Neuronal stem cell (in vitro differentiated cells): Measurements from ENCODE around the gene GNPAT.

Source experiments
- DNase-seq: peaks from one replicate; pipeline ENCODE4 v3.0.0-alpha.2; 2013; ENCODE audit warnings: low spot score
- H2AFZ ChIP-seq: one replicate; pipeline ENCODE4 v1.6.1; 2013; ENCODE audit warnings: mild to moderate bottlenecking, low read length, inconsistent platforms
- H2AK5ac ChIP-seq: 2 replicates; pipeline ENCODE4 v1.6.1; 2013; ENCODE audit warnings: low read depth, mild to moderate bottlenecking, inconsistent platforms, low read length, moderate library complexity, mixed read lengths
- H2BK120ac ChIP-seq: 2 replicates; pipeline ENCODE4 v1.6.1; 2013; ENCODE audit warnings: low read depth, mild to moderate bottlenecking, inconsistent platforms, low read length, moderate library complexity, mixed read lengths
- H2BK12ac ChIP-seq: one replicate; pipeline ENCODE4 v1.6.1; 2013; ENCODE audit warnings: low read length, inconsistent platforms
- H2BK15ac ChIP-seq: 2 replicates; pipeline ENCODE4 v1.6.1; 2013; ENCODE audit warnings: mild to moderate bottlenecking, low read length, inconsistent platforms, mixed read lengths
- H2BK5ac ChIP-seq: one replicate; pipeline ENCODE4 v1.6.1; 2013; ENCODE audit warnings: inconsistent platforms, mild to moderate bottlenecking, low read length, moderate library complexity
- H3K14ac ChIP-seq: one replicate; pipeline ENCODE4 v1.6.1; 2013; ENCODE audit warnings: low read length, inconsistent platforms
- H3K18ac ChIP-seq: 2 replicates; pipeline ENCODE4 v1.6.1; 2013; ENCODE audit warnings: low read length, inconsistent platforms
- H3K23ac ChIP-seq: 2 replicates; pipeline ENCODE4 v1.6.1; 2013; ENCODE audit warnings: low read depth, mild to moderate bottlenecking, mixed read lengths, low read length, inconsistent platforms; ENCODE audit not compliant: poor library complexity
- H3K27ac ChIP-seq: replicated peaks from 3 replicates; pipeline ENCODE4 v1.5.1; 2013; ENCODE audit warnings: low read length, inconsistent platforms
- H3K27me3 ChIP-seq, 3 experiments: 2 replicates each; pipeline ENCODE4 v1.6.1; 2013; ENCODE audit warnings: low read length in 3 of 3, mild to moderate bottlenecking in 2 of 3, inconsistent platforms in 1 of 3, low read depth in 1 of 3, mixed read lengths in 1 of 3, moderate library complexity in 1 of 3; ENCODE audit not compliant: control insufficient read depth in 3 of 3, insufficient read depth in 3 of 3
- H3K36me3 ChIP-seq, 2 donors: replicated peaks in 1 of 2; 2 replicates each; pipeline ENCODE4 v1.6.1; 2013; ENCODE audit warnings: low read length in 2 of 2; ENCODE audit not compliant: control insufficient read depth in 2 of 2, insufficient read depth in 2 of 2
- H3K4ac ChIP-seq: 2 replicates; pipeline ENCODE4 v1.6.1; 2013; ENCODE audit warnings: inconsistent platforms, mild to moderate bottlenecking, low read length, moderate library complexity
- H3K4me1 ChIP-seq, 2 donors: 1 replicate in 1 of 2; 2 replicates in 1 of 2; pipeline ENCODE4 v1.6.1; 2013; ENCODE audit warnings: low read length in 2 of 2, low read depth in 1 of 2; ENCODE audit not compliant: control insufficient read depth in 2 of 2, insufficient read depth in 1 of 2
- H3K4me2 ChIP-seq: one replicate; pipeline ENCODE4 v1.6.1; 2013; ENCODE audit warnings: mild to moderate bottlenecking, low read length, inconsistent platforms; ENCODE audit not compliant: insufficient read depth, poor library complexity, severe bottlenecking
- H3K4me3 ChIP-seq, 2 donors: 2 replicates each; pipeline ENCODE4 v1.5.1; 2013; ENCODE audit warnings: low read length in 2 of 2, mild to moderate bottlenecking in 2 of 2, inconsistent platforms in 1 of 2, moderate library complexity in 1 of 2
- H3K79me1 ChIP-seq: one replicate; pipeline ENCODE4 v1.6.1; 2013; ENCODE audit warnings: low read depth, mild to moderate bottlenecking, inconsistent platforms, low read length, moderate library complexity
- H3K9ac ChIP-seq: one replicate; pipeline ENCODE4 v1.6.1; 2013; ENCODE audit warnings: mild to moderate bottlenecking, low read depth, low read length, inconsistent platforms; ENCODE audit not compliant: poor library complexity
- H3K9me3 ChIP-seq, 2 donors: replicated peaks in 1 of 2; 2 replicates each; pipeline versions ENCODE3 to v1.6.1; 2013; ENCODE audit warnings: low read length in 2 of 2, mild to moderate bottlenecking in 2 of 2, inconsistent platforms in 1 of 2, low read depth in 1 of 2, mixed read lengths in 1 of 2, moderate library complexity in 1 of 2; ENCODE audit not compliant: control insufficient read depth in 2 of 2, insufficient read depth in 1 of 2
- H4K8ac ChIP-seq: one replicate; pipeline ENCODE4 v1.6.1; 2013; ENCODE audit warnings: low read depth, mild to moderate bottlenecking, inconsistent platforms, low read length, moderate library complexity
- H4K91ac ChIP-seq: one replicate; pipeline ENCODE4 v1.6.1; 2013; ENCODE audit warnings: low read length, low read depth, mild to moderate bottlenecking, inconsistent platforms; ENCODE audit not compliant: poor library complexity
- WGBS, 2 donors: extraction: QIAGEN DNeasy Blood & Tissue Kit; methylation state at CpG; one replicate each; pipeline ENCODE4 v1.1.7; 2013; ENCODE audit warnings: missing lambda C conversion rate in 2 of 2, mixed read lengths in 1 of 2; ENCODE audit not compliant: insufficient read length in 2 of 2, insufficient replicate concordance in 1 of 2; ENCODE audit errors: extremely low coverage in 2 of 2; 5-methylcytosine and 5-hydroxymethylcytosine counted together

Gene GNPAT

GRCh38 chr1:231274119-231274825, 33.3 kb downstream of the GNPAT start:
- WGBS, 2 donors, result no CpG with 5 or more reads among the region's 8 CpGs
- Histone ChIP-seq H2BK5ac (no peak overlapping the region), H4K8ac (no peak overlapping the region), H2AK5ac (no peak overlapping the region), H3K27me3 (no peaks in the 10 kb centered on the region), H3K23ac (no peak overlapping the region), H3K9ac (no peak overlapping the region), H3K27ac (no peak overlapping the region), H3K14ac (no peak overlapping the region), H3K36me3 (peaks cover 24 to 91% of the 10 kb centered on the region in 2 donors), H3K4me2 (no peak overlapping the region), H2BK12ac (no peak overlapping the region), H3K4me3 (no peak overlapping the region), H3K4ac (no peak overlapping the region), H2BK15ac (no peak overlapping the region), H3K79me1 (no peaks in the 10 kb centered on the region), H3K9me3 (no peaks in the 10 kb centered on the region), H2BK120ac (no peak overlapping the region), H3K4me1 (peaks cover 0 to 2% of the 10 kb centered on the region in 2 donors), H3K18ac (no peak overlapping the region), H2AFZ (no peak overlapping the region), H4K91ac (no peak overlapping the region)
- no peak for DNase-seq

- Histone ChIP-seq H2BK15ac (no peak overlapping the region), H3K36me3 (peaks cover 15 to 56% of the 10 kb centered on the region in 2 donors), H2BK5ac (no peak overlapping the region), H3K27me3 (no peaks in the 10 kb centered on the region), H2BK120ac (no peak overlapping the region), H3K18ac (no peak overlapping the region), H4K8ac (no peak overlapping the region), H2AFZ (no peak overlapping the region), H3K14ac (no peak overlapping the region), H3K4ac (no peak overlapping the region), H3K4me2 (no peak overlapping the region), H3K4me3 (no peak overlapping the region), H3K27ac (no peak overlapping the region), H2BK12ac (no peak overlapping the region), H4K91ac (no peak overlapping the region), H3K4me1 (no peaks in the 10 kb centered on the region), H3K79me1 (no peaks in the 10 kb centered on the region), H2AK5ac (no peak overlapping the region), H3K23ac (no peak overlapping the region), H3K9me3 (no peaks in the 10 kb centered on the region), H3K9ac (no peak overlapping the region)
- DNase-seq, result no peak
- WGBS, 2 donors, result no CpG with 5 or more reads among the region's 9 CpGs
Measured at GRCh38 chr1:231278100-231278790, 37.2 kb downstream of the GNPAT start.

GRCh38 chr1:231279081-231279480, 38.1 kb downstream of the GNPAT start:
- Histone ChIP-seq H2BK15ac (no peak overlapping the region), H4K91ac (no peak overlapping the region), H2AFZ (no peak overlapping the region), H2BK120ac (no peak overlapping the region), H3K36me3 (peaks cover 14 to 49% of the 10 kb centered on the region in 2 donors), H3K23ac (no peak overlapping the region), H3K27me3 (no peaks in the 10 kb centered on the region), H2BK5ac (no peak overlapping the region), H3K4ac (no peak overlapping the region), H2AK5ac (no peak overlapping the region), H3K9ac (no peak overlapping the region), H2BK12ac (no peak overlapping the region), H4K8ac (no peak overlapping the region), H3K4me1 (no peaks in the 10 kb centered on the region), H3K14ac (no peak overlapping the region), H3K9me3 (no peaks in the 10 kb centered on the region), H3K4me3 (no peak overlapping the region), H3K4me2 (no peak overlapping the region), H3K18ac (no peak overlapping the region), H3K79me1 (no peaks in the 10 kb centered on the region), H3K27ac (no peak overlapping the region)
- DNase-seq, result no peak
- WGBS, 2 donors, result no CpG with 5 or more reads among the region's 1 CpG

GRCh38 chr1:231279683-231280082, 38.7 kb downstream of the GNPAT start:
- Histone ChIP-seq H2BK12ac (no peak overlapping the region), H3K27ac (no peak overlapping the region), H3K36me3 (peaks cover 10 to 43% of the 10 kb centered on the region in 2 donors), H3K9ac (no peak overlapping the region), H2BK5ac (no peak overlapping the region), H3K27me3 (no peaks in the 10 kb centered on the region), H3K4me2 (no peak overlapping the region), H2BK120ac (no peak overlapping the region), H3K79me1 (no peaks in the 10 kb centered on the region), H3K9me3 (no peaks in the 10 kb centered on the region), H3K23ac (no peak overlapping the region), H3K4ac (no peak overlapping the region), H3K4me3 (no peak overlapping the region), H3K14ac (no peak overlapping the region), H2AK5ac (no peak overlapping the region), H4K8ac (no peak overlapping the region), H3K18ac (no peak overlapping the region), H2AFZ (no peak overlapping the region), H2BK15ac (no peak overlapping the region), H3K4me1 (no peaks in the 10 kb centered on the region), H4K91ac (no peak overlapping the region)
- no peak for DNase-seq
- WGBS, 2 donors, result 100% methylated on average over 1 of the region's 7 CpGs; no CpG with 5 or more reads in 1 of the 2 donors
